GM21723 (cell line): Measurements from ENCODE around the gene RDX.
"Not testable (repeated sequence)": the region's sequence is repeated elsewhere in the genome, so short reads cannot be mapped to it uniquely, and the experiment has no call there.

Source experiments
- ATAC-seq: cut with Tn5 transposase; IDR thresholded peaks from one replicate; pipeline ENCODE4 v1.9.1; 2021; ENCODE audit warnings: mild to moderate bottlenecking, moderate library complexity; ENCODE audit not compliant: unreplicated experiment

RDX gene

GRCh38 chr11:110280595-110280994, 15.8 kb downstream of the RDX start:
- not testable (repeated sequence) for ATAC-seq

- no peak for ATAC-seq
Measured at GRCh38 chr11:110279881-110280280, 16.5 kb downstream of the RDX start.

DNA sequence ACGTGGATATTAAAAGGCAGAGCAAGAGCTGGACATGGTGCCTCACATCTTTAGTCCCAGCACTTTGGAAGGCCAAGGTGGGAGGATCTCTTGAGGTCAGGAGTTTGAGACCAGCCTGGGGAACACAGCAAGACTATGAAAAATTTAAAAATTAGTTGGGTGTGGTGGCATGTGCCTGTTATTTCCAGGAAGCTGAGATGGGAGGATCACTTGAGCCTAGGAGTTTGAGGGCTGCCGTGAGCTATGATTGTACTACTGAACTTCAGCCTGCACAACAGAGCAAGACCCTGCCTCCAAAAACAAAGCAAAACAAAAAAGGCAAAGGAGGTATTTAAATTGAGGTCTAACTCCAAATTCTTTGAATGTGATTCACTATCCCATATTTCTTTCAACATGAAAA, 23.5 kb downstream of the RDX start:
- no peak for ATAC-seq

GRCh38 chr11:110269996-110270395, 26.4 kb downstream of the RDX start:
- ATAC-seq = no peak

DNA sequence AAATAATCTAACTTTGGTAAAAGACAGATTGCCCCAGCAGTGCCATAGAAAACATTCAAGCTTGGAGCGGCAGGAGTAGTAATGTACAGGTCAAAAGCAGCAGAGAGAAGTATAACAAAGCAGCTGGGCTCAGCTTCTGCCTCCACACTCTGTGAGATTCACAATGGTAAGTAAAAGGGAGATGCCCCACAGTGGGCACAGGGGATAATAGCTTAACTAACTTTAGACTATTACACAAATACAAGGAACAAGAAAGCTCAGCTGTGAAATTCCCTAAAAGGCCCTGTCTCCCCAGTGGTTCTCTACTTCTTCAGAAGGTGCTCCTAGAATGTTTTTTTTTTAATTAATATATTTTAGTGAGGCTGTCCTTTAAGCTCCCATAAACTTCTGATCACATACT, 28.0 kb downstream of the RDX start:
- ATAC-seq = no peak

- ATAC-seq = no peak
Measured at GRCh38 chr11:110262072-110262403, 34.4 kb downstream of the RDX start.

DNA sequence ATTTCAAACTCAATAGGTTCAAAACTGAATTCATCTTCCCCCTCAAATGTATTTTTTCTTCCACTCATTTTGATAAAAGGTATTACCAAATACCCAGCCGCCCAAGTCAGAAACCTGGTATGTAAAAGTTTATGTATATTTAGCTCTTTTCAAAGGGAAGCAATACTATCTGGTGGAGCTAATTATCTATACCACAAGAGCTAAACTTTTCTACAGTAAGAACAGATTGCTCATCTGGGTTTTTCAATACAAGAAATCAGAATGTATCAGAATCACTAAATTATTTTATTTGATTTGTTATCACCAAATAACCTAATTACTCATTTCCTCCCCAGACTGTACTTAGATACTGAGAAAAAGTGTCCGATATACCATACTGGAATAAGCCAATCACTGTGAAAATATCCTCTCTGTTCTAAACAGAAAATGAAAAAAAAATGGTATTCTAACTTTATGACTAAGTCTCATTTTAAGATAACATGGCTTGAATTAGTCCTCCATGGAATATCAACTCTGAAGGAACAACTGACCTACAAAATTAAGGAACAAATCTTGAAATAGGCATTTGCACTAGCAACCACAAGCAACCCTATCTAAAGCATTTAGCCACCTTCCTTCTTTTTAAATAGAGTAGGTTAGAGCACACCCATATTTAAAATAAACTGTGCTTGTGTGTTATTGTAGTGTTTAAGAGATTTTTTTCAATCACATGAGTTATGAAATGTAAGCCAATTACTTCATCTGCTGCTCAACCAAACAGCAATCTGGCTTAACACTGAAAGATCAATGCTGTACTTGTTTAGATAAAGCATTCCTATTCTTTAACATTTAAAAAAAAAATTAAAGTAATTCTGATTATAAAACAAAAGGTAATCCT, 35.0 kb downstream of the RDX start:
- no peak for ATAC-seq

DNA sequence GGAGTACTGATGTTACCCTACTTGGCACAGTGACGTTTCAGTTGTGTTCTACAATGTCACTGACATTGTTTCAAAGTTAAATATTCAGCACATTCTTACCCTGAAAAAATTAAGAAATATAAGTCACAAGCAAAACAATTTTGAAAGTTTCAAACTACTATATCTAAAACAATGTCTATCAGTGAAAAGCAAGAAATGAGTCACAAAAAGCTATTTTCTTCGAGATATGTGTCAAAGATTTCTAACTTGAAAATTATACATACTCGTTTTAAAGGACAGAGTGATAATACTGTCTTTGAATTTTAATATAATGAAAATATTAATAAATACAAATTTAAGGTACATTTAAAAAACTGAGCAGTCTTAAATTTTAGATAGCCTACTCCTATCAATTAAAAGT, 42.9 kb downstream of the RDX start:
- ATAC-seq = no peak

GRCh38 chr11:110251836-110252235, 44.6 kb downstream of the RDX start:
- no peak for ATAC-seq

DNA sequence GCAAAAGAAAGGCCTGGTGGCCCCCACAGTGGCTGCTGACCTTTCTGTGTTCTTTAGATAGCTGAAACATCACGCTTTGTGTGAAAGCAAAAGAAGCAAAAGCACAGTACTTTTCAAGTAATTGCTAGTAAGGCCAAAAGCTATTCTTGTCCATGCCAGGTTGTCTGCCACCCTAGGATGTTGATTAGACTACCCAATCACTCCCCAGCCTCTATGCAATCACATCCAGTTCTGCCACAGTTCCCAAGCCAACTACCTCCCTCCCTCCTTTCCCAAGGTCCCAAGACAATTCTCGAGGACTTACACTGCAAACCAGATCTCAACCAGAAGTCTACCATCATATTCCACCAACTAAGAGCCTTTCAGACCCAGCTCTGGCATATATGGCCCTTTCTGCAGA, 46.2 kb downstream of the RDX start:
- ATAC-seq = no peak

DNA sequence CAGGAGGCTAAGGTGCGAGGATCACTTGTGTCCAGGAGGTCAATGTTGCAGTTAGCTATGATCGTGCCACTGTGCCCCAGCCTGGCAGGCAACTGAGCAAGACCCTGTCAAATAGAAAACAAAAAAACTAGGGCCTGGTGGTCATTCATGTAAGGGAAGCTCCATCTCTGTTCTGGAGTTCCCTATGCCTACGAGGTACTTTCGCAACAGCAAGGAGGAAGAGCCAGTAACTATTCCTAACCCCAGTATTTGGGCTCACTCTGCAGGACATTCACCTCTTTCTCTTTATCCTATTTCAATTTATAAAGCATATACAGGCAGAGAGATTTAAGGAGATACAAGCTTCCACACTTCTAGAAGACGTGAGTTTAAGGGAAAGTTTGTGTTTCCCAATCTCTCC, 46.6 kb downstream of the RDX start:
- no peak for ATAC-seq

DNA sequence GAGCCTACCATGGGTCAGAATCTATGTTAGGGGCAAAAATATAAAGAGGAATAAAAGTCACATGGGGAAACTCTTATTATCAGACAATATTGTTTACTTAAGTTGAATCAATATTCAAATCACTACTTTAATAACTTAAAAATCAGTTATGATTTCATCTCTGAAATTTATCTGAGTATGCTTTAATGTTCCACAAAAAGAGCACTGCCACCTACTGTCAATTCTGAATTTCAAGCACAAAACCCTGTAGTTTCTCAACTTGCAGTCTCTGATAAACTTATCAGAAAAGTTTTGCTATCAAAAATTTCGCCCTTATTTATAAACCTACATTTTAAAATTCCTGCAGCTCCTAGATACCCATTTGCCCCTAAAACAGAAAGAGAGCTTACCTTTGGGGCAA, 47.3 kb downstream of the RDX start:
- no peak for ATAC-seq

- no peak for ATAC-seq
Measured at GRCh38 chr11:110243791-110244190, 52.6 kb downstream of the RDX start.

- ATAC-seq = no peak
Measured at GRCh38 chr11:110242746-110243145, 53.7 kb downstream of the RDX start.

DNA sequence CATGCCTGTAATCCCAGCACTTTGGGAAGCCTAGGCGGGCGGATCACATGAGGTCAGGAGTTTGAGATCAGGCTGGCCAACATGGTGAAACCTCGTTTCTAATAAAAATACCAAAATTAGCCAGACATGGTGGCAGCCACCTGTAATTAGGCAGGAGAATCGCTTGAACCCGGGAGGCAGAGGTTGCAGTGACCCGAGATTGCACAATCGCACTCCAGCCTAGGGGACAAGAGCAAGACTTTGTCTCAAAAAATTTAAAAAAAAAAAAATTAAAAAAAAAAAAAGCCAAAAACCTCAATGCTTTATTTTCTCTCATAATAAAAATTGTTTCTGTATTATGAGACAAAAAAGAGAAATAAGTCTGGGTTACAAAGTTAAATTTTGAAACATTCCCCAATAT, 54.2 kb downstream of the RDX start:
- ATAC-seq = no peak

GRCh38 chr11:110235966-110236365, 60.4 kb downstream of the RDX start:
- ATAC-seq = no peak

- ATAC-seq = no peak
Measured at GRCh38 chr11:110230377-110230776, 66.0 kb downstream of the RDX start.

GRCh38 chr11:110219006-110219785, 77.2 kb downstream of the RDX start:
- ATAC-seq = no peak

DNA sequence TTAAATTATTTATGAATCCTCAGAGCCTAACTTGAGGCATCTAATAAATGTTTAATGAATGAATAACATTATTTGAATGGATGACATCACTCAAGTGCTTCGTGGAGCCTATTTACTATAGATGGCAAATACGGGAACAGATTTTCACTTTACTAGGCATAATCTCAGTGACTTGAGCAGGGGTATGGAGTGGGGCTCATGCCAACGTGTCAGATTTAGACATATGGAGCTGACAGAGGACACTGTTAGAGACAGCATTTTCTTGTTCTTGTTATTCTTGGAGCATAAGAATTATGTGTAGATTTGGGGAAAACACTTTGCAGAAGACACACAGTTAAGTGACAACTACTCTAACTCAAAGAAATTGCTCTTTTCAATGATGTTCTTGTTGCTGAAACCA, 78.5 kb downstream of the RDX start:
- ATAC-seq = no peak

GRCh38 chr11:110217223-110217877, 79.1 kb downstream of the RDX start:
- no peak for ATAC-seq

GRCh38 chr11:110209313-110209694, 87.1 kb downstream of the RDX start:
- ATAC-seq = not testable (repeated sequence)
